ENCODE measurements around the gene STIM1.
"Not testable (repeated sequence)": the region's sequence is repeated elsewhere in the genome, so short reads cannot be mapped to it uniquely, and the experiment has no call there.

STIM1 gene

GRCh38 chr11:4041731-4042391 is 186.4 kb downstream of the STIM1 start:
- DNase-seq = no peak

GRCh38 chr11:4044976-4045646 is 189.6 kb downstream of the STIM1 start:
- no peak for DNase-seq

- no peak for DNase-seq
Observed at GRCh38 chr11:4048340-4048739, 192.9 kb downstream of the STIM1 start.

- no peak for DNase-seq
Observed at GRCh38 chr11:4049006-4049405, 193.5 kb downstream of the STIM1 start.

GRCh38 chr11:4050138-4050537 is 194.7 kb downstream of the STIM1 start:
- no peak for DNase-seq

GRCh38 chr11:4053200-4053599 is 197.7 kb downstream of the STIM1 start:
- DNase-seq = not testable (repeated sequence)

DNA sequence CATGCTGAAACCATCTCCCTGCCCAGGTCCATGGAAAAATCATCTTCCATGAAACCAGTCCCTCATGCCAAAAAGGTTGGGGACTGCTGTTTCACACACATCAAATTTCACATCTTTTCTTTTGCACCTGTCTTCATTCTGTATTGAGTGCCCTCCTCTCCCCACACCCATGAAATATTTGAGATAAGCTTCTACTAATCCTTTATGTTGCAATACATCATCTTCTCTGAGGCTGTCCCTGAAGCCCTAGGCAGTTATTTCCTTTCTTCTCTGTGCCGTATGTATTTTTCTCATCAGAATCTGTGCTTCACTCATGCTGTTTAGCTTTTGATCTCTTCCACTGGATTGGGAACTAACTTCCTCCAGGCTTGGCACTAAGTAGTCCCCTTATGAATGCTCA is 199.2 kb downstream of the STIM1 start:
- no peak for DNase-seq

DNA sequence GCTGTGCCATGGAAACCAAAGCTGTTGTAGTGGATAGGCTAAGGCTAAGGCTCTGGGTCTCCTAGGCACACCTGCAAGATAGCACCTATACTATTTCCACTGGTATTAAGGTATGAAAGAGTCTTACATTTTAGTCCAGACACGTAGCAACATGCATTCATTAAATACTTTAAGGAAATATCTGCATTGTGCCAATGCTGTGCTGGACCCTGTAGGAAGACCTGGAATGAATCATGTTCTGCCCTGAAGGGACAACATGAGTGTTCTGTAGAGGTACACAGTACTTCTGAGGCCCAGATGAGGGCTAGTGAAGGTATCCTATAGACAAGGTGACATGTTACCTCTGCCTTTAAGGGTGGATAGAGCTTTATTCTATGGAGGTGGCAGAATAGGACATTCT is 204.0 kb downstream of the STIM1 start:
- DNase-seq = no peak

DNA sequence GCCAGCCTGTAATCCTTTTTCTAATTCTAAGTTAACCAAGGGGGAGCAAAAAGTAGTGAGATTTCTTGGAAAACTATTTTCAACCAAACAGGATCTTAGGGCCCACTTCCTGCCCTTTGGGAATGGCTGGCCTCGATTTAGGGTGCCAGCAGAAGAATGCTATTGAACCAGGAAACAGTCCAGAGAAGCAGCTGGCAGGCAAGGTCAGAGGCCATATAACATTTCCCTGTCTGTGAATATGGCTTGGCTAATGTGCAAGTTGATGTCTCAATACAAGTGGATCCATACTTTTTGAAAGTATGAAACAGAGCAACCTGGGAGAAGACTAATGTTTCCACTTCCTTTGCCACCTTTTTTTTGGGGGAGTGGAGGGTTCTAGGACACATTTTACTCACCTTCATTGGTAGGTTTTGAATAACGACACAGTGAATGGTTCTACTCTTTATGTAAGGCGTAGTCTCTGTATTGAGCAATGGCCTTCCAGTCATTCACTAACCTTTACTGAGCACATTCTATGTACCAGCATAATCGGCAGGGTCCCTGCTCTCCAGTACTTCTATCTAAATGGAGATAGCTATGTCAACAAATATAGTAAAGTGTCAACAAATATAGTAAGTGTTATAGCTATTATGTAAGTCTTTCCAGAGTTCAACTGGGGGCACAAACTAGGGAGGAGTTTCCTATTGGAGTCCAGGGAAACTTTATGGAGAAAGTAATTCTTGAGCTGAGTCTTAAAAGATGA is 204.9 kb downstream of the STIM1 start:
- DNase-seq = no peak

DNA sequence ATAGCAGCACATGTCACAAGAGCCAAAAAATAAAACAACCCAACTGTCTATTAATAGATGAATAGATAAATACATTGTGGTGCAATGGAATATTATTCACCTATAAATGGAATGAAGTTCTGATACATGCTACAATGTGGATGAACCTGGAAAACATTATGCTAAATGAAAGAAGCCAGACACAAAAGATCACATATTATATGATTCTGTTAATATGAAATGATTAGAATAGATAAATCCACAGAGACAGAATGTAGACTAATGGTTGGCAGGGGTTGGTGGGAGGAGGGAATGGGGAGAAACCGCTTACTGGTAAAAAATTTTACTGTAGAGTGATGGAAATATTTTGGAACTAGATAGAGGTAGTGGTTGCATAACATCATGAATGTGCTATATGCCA is 206.2 kb downstream of the STIM1 start:
- no peak for DNase-seq

GRCh38 chr11:4063348-4063747 is 207.9 kb downstream of the STIM1 start:
- no peak for DNase-seq

DNA sequence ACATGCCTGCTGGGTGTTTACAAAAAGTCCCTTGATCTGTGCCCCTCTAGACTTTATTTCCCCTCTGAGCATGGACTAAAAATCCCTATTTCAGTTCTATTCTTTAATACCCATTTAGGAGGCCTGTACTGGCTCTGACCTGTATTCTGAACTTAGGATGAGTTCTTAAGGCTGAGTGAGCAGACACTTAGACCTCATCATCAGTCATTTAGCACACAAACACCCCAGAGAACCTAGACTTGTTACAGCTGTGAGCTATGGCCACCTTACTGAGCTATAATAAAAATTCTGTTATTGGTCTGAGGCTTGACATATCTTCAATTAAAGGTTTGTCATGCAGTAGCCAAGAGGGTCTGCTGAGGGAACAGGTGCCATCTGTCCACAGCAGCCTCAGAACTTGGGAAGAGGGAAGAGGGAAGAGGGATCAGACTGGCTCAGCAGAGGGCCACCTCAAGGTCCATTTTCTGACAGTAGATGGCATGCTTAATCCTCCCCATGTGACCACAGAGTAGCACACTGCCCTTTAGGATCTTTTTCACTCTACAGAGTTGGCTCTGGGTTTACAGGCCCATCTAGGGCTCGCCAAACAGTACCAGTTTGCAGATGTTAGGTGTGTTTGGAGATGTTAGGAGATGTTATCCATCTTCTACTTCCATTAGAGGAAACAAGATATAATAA is 209.0 kb downstream of the STIM1 start:
- DNase-seq = no peak

DNA sequence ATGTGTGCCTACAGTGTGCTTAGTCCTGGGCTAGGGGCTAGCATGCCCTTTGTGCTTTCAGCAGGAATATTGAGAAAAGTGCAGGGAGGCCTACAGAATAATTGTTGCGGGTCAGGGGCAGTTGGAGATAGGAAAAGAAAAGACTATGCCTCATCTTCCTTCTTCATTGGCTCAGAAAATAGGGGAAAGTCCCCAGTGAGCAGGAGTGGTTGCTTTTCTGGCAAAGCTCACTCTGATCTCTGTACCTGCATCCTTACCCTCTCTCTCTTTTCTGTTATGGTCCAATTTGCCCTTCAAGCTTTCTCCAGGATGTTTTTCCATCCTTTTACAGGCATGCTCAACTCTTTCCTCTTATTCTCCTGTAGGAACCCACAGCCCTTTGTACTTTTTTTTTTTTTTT is 209.6 kb downstream of the STIM1 start:
- DNase-seq = no peak

DNA sequence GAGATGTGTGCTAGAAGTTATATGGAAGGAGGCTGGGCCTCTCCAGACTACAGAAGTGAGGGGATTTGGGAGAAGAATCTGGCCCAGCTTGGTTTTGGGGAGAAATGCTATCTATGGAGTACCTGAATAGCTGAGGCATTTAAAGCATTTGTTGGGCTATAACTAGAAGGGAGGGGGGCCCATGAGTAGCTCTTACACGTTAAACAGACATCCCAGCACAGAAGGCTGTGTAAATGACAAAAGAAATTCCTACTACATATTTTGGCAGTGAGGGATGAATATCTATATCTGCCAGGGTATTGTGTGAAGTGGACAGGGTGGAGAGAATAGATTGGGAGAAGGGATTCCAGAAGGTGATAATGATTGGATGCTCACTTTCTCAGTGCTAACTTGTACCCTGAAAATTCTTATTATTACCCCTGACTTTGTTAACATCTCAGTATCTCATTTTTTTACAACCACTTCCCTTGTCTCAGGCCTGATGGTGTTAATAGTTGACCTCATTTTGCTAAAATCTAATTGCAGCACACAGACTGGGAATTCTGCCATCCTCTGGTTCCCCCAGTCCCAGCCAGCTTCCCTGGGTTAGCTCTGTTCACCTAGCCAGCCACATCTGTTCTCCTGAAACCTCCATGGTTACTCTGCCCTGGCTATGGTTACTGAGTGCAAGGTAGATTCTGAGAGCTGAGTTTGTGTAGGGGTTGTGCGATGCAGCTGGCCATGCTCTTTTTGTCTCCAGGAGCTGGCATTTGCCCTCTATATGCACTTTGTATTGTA is 210.3 kb downstream of the STIM1 start:
- no peak for DNase-seq

- no peak for DNase-seq
Observed at GRCh38 chr11:4066910-4067309, 211.4 kb downstream of the STIM1 start.

DNA sequence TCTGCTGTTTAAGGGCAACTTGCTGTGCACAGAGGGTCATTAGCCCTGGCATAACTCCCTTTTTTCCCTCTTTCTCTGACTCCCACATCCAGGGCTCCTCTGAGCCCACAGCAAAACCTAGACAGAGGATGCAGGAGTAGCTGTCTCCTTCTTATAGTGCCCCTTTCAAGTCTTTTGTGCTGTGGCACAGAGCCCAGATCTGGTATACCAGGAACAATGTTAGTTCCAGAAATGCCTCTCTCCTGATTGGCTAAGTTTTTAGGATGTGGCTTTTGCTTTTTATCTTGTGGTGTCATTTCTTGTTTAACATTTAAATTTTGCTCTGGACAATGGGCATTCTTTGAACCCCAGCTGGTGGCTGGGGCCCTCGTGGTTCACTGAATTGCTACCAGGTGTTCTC is 213.5 kb downstream of the STIM1 start:
- no peak for DNase-seq

GRCh38 chr11:4071325-4071724 is 215.9 kb downstream of the STIM1 start:
- no peak for DNase-seq

- no peak for DNase-seq
Observed at GRCh38 chr11:4071914-4072313, 216.4 kb downstream of the STIM1 start.

- DNase-seq = no peak
Observed at GRCh38 chr11:4072668-4073285, 217.3 kb downstream of the STIM1 start.

GRCh38 chr11:4074266-4074665 is 218.8 kb downstream of the STIM1 start:
- DNase-seq = no peak

DNA sequence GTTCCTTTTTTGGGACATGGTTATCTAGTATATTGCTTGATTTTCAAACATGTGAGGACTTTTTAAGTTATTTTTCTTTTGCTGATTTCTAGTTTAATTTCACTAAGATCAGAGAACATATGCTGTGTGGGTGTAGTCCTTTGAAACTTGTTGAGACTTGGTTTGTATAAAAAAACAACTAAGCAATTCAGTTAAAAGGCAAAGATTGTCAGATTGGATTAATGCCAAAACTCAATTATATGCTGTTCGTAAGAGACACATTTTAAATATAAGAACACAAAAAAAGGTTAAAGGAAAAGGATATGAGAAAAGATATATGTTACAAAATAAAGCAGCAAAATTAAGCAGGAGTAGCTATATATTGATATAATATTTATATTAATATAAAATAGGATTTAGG is 221.3 kb downstream of the STIM1 start:
- DNase-seq = no peak

GRCh38 chr11:4083198-4083597 is 227.7 kb downstream of the STIM1 start:
- DNase-seq = no peak
